GM13977 (cell line): ENCODE results near the gene TIMM17B.

ENCODE experiments used
- DNase-seq: peaks from one replicate; pipeline ENCODE4 v3.0.0; 2012; ENCODE audit warnings: low spot score
- in situ Hi-C: fragments of 300-500 bp; cut with MboI; formaldehyde crosslinking; loops from one replicate; pipeline ENCODE4 v1.12.0; 2022; ENCODE audit warnings: low sequenced_read_pairs, low pct_unique_long_range_greater_than_20kb, mixed read lengths, inconsistent platforms; ENCODE audit not compliant: unreplicated experiment
- TF ChIP-seq, protein P1 (sequence below): IDR thresholded peaks from 2 replicates; pipeline ENCODE4 v1.5.1; 2012; ENCODE audit warnings: mild to moderate bottlenecking, control low read depth; ENCODE audit not compliant: insufficient read depth; ENCODE audit errors: extremely low read depth, missing control alignments

Gene TIMM17B

DNA sequence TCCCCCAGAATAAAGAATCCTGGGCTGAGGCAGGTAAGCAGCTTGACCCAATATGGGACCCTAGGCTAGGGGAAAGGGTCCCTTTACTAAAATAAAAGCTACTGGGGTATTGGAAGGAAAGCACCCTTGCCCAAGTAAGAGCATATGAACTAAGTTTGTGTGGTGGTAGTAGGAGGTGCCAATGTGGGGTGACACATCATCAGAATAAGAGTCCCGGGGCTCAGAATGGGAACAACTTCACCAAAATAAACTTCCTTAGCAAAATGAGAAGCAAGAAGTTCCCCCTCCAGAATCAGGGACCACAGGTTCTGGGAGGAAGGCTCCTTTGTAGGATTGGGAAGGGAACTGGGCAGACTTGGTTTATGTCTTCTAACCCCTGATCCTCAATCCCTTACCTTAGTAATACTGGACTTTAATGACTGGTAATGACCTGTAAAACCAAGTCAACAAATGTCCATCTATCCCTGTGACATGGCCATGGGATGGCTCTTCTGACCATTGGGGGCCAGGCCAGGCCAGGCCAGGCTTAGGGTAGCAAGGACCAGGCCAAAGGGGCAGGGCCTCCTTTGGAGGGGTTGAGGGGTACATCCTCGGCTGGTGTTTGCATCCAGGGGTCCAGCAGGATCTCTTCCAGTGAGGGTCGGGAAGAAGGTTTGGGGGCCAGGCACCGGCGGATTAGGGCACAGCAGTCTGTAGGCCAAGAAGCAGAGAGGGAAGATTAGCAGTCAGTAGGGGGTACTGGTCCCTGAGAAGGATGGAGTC is 16.2 kb upstream of the TIMM17B start:
- TF ChIP-seq, protein P1, sequence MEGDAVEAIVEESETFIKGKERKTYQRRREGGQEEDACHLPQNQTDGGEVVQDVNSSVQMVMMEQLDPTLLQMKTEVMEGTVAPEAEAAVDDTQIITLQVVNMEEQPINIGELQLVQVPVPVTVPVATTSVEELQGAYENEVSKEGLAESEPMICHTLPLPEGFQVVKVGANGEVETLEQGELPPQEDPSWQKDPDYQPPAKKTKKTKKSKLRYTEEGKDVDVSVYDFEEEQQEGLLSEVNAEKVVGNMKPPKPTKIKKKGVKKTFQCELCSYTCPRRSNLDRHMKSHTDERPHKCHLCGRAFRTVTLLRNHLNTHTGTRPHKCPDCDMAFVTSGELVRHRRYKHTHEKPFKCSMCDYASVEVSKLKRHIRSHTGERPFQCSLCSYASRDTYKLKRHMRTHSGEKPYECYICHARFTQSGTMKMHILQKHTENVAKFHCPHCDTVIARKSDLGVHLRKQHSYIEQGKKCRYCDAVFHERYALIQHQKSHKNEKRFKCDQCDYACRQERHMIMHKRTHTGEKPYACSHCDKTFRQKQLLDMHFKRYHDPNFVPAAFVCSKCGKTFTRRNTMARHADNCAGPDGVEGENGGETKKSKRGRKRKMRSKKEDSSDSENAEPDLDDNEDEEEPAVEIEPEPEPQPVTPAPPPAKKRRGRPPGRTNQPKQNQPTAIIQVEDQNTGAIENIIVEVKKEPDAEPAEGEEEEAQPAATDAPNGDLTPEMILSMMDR: no peak
- no peak for DNase-seq
- in situ Hi-C loops: no loop called here

DNA sequence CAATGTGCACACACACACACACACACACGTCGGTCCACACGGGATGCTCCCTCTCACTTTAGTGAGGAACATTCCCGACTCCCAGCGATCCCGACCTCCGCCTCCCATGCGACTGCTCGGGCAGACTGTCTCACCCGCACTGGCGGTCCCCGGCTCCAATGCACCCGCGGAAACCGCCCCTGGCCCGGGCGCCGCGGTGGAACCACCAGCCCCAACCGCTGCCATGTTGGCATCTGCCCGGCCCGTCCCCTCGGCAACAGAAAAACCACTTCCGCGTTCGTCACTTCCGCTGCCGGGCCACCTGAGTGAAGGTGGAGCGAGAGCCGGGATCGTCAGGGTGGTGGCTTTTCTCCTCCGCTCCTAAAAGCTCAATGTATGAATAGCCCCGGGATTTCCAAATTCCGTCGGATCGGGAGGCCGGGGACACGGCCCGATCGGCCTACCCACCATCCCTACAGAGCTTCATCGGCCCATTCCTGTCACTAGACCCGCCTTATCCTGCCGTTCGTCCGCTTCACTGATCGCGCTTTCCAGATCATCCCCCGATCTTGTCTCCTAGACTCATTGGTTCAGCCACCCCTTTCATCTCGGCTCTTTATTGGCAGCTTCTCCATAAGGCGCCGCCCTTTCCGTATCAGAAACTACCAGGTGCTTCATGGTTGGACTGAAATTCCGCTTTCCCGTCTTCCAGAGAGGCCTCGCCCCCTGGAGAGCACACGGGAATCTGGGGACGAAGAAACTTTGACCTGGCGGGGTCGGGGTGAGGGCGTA is 14.0 kb upstream of the TIMM17B start, which contains the start of gene SLC35A2:
Gene SLC35A2 (minus strand): TSS at position 235 of the 771 bp plus-strand sequence. CDS start 10 bp downstream, at position 225.
- in situ Hi-C loops: no loop called here

DNA sequence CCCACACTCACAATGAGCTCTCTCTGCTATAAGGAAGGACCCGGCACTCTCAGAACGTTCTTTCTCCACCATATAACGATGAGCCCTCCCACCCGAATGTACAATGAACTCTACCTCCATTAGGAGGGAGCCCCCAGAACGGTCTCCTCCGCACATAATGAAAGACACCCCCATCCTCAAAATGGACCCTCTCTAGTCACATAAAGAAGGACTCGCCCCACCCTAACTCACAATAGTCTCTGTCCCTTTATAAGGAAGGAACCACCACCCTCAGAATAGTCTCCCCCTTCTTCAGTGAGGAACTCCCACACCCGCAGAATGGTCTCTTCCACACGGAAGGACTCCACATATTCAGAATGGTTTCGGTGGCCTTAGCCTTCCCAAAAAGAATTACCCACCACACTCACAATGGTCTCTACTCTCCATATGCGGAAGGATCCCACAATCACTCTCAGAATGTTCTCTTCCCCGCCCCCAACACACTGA is 13.4 kb upstream of the TIMM17B start:
- in situ Hi-C loops: no loop called here
- DNase-seq: no peak
- TF ChIP-seq, protein P1: no peak

More for the DNA sequence above, 14.0 kb upstream of the TIMM17B start, which contains the start of gene SLC35A2:
- TF ChIP-seq, protein P1: no peak
- DNase-seq: peak; percentile 79

DNA sequence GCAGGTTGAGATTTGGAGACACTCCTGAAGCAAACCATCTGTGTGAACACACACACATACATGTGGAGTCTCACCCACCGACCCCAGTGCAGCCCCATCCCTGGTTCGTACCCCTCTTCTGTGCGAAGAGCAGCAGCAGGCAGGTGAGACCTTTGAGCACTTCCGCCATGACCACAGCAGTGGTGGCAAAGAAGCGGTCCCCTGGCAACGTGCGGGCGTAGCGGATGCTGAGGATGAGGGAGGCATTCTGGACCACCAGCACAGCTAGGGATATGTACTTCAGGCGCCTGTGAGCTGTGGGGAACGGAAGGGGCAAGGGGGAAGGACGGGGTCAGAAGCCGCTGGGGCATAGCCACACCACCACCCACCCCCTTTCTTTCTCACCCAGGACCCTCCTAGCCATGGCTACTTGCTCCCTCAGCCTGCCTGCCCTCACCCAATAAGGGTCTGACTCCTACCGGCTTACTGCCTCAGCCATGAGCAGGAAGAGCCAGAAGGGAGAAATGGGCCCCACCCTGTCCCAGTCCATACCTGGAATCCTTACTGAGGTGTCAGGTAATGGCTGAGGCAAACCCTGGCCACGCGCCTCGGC is 12.2 kb upstream of the TIMM17B start:
- in situ Hi-C loops: no loop called here
- no peak for DNase-seq
- TF ChIP-seq, protein P1: no peak

DNA sequence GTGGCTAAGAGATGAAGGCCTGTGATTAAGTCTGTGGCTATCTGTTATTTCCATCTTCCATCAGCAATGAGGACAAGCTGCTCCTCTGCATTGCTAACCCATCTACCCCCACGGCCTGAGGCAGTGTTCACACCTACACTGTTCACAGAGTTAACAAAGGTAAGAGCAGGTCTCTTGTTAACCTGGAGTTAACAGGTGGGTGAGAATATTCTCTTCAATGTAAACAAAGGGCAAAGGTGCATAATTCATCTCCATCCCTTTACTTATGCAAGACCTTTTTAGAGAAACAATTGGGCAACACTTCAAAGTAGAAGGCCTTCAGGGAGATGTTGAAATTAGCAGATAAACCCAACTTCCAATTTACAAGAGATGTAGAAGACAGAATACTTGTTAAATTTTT is 11.0 kb upstream of the TIMM17B start:
- in situ Hi-C loops: no loop called here
- TF ChIP-seq, protein P1: no peak
- DNase-seq: no peak

DNA sequence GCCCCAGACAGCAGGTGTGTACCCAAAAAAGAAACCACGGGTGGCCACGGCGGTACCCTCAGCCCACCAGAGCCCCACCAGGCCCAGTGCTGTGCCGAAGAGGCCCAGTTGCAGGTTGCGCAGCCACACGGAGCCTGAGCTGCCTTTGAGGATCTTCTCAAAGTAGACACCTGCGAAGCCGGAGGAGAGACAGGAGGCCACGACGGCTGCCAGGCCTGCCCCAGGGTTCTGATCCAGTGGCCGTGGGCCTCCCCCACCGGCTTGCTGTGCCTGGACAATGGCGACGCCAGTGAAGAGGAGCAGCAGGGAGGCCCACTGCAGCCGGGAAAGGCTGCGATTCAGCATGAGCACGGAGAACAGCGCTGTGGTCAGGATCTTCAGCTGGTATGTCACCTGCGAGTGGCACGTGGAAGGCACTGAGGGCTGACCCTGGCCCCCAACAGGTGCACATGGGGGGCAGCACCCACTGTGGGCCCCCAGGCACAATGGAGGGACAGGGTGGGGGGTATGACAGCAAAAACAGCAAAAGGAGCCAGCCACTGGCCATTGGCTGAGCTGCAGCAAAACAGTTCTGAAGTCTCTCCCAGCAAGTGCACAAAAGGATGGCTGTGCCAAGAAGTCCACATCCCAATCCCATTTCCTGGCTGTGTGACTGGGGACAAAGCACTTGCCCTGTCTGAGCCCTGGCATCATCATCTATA is 7.7 kb upstream of the TIMM17B start:
- TF ChIP-seq, protein P1: no peak
- no peak for DNase-seq
- in situ Hi-C loops: no loop called here
